GF-D8 (cell line): Measurements from ENCODE around the gene CHI3L1.
A peak's percentile ranks its signal among the peaks of the same experiment; 100 is the strongest.

ENCODE experiments used
- DNase-seq: peaks from one replicate; lab custom pipeline; 2025; lab: John Stamatoyannopoulos, UW

The CHI3L1 gene

DNA sequence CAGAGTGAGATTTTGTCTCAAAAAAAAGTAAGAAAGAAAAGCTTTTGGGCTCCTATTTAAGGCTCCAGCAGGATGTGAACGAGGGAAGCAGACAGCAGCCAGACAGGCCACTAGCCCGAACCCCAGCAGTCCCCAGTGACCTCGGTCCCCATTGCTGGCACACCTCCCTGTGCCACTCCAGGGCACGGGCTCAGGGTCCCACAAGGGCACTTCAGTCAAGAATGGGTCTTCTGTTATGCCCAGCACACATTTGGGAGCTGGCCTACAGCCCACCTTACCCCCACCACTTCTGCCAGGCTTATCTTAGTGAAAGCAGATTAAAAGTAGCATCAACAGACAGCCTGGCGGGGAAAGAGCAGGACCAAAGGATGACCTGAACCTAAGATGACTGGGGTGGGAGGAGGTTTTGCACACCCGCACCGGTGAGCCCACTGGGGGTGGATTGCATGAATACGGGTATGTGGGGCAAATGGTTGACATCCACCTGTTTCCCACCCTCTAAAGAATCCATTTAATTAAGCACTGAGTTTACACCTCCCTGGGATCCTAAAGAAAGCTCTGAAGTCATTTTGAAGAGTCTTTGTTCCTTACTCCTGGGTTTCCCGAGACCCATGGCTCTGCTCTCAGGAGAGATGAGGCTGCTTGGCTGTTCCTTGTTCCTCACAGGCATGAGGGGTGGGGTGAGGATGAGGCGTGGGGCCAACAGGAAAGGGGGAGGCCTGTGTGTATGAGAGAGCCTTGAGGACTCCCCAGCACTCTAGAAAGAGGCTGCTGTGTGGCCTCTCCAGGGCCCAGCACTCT is 4.7 kb downstream of the CHI3L1 start:
- DNase-seq = no peak

- DNase-seq = no peak
These were observed 5.7 kb downstream of the CHI3L1 start for GRCh38 chr1:203180611-203181330.

GRCh38 chr1:203179667-203180005 is 6.9 kb downstream of the CHI3L1 start:
- no peak for DNase-seq

DNA sequence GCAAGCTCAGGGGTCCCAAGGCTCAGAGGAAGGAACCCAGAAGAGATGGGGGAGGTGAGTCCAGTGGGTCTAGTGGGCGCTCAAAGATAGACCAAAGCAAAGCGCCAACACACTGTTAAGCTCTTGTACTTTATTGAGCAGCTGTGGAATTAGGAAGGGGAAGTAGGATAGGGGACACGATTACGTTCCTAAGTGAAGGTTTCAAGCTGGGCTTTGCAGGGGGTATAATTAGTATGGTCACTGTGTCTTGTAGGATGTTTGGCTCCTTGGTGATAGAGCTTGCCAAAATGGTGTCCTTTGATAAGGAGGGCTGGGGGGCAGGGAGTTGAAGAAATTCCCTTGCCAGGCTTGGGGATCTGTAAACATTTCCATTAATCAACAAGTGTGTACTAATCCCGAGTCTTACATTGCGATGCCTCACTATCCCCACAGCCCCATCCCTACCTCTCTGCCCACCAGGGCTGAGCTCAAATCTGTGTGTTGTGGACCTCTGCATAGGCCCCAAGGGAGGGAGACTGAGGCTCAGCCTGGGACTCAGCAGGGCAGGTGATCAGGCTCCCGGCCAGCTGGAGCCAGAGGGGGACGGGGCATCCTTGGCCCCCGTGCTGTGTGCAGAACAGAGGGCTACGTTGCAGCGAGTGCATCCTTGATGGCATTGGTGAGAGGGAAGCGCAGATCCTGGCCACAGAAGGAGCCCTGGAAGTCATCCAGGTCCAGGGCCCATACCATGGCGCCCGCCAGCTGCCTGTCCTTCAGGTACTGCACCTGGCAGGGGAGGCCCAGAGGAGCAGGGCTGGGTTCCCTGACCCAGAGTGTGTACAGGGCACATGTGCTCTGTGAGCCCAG is 7.5 kb downstream of the CHI3L1 start:
- DNase-seq = no peak

DNA sequence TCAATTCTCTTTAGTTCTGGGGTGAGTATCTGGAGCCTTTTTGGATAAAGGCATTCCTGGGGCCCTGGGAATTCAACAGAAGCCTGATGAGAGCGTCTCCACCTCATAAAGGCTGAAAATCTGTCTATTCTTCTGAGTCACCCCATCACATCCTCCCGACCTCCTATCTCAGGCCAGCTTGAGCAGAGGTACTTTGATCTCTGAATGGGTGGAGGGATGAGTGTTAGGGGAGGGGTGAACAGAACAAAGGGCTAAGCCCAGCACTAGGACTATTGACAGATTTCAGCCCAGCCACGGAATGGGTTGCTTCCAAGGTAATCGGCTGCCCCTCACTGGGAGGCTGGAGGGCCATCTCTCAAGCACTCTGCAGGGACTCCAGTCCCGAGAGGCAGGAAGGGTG is 8.4 kb downstream of the CHI3L1 start:
- DNase-seq = no peak

GRCh38 chr1:203177470-203178039 is 8.9 kb downstream of the CHI3L1 start:
- DNase-seq = no peak

DNA sequence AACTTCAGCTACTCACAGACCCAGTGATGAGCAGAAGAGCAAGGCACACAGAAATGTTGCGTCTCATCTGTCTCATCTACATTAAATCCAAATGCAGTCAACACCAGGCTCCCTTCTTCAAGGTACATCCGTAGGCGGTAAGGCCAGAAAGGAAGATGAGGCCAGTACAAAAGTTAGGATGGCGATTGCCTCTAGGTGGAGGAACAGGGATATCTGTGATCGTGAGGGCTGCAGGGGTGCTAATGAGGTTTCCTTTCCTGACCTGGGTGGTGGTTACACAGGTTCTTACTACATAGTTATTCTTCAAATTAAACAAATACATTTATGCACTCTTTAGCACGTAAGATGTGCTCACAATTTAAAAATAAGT is 9.5 kb downstream of the CHI3L1 start:
- no peak for DNase-seq

GRCh38 chr1:203176273-203177035 is 10.1 kb downstream of the CHI3L1 start:
- DNase-seq = no peak

DNA sequence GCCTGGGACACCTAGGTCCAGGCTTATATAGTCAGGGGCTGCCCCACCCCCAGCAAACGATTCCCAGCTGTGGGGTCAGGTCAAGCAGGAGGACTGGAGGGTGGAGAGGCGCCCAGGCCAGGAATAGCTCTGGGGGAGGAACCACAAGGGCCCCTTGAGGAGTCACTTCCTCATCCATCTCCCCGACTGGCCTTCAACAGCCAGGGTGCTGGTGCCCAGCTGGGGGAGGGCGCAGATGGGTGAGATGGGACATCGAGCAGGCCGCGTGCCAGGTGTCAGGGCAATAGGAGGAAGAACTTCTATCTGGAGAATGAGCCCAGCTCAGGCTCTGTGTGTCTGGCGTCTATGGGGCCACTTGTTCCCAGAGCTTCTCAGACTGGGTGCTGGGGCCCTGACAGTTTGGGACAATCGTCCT is 10.7 kb downstream of the CHI3L1 start:
- peak; percentile 31 for DNase-seq

- DNase-seq = no peak
These were observed 11.2 kb downstream of the CHI3L1 start, which contains the start of gene MYBPH for GRCh38 chr1:203175237-203175826. Gene MYBPH (minus strand): TSS chr1:203175826. CDS start chr1:203175755, 71 bp downstream.

- no peak for DNase-seq
These were observed 12.0 kb downstream of the CHI3L1 start for GRCh38 chr1:203174324-203174985.

DNA sequence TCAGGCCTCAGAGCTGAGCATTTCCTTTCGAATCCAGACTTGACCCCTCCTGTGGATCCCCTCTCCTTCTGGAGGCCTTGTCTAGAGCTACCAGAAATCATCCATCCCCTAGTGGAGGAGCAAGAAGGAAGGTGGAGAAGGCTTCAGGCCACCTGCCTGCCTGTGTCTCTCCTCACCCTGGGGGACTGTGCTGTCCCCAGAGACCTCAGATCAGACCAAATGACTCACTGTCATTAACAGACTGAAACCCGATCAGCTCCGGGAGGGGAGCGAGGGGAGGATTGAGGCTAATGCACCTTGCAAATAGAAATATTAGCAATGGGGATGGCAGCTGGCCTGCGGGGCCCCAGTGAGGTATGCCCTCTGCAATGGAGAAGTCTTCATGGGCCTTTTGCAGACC is 12.9 kb downstream of the CHI3L1 start:
- DNase-seq = no peak

GRCh38 chr1:203173011-203173555 is 13.4 kb downstream of the CHI3L1 start:
- DNase-seq = no peak

DNA sequence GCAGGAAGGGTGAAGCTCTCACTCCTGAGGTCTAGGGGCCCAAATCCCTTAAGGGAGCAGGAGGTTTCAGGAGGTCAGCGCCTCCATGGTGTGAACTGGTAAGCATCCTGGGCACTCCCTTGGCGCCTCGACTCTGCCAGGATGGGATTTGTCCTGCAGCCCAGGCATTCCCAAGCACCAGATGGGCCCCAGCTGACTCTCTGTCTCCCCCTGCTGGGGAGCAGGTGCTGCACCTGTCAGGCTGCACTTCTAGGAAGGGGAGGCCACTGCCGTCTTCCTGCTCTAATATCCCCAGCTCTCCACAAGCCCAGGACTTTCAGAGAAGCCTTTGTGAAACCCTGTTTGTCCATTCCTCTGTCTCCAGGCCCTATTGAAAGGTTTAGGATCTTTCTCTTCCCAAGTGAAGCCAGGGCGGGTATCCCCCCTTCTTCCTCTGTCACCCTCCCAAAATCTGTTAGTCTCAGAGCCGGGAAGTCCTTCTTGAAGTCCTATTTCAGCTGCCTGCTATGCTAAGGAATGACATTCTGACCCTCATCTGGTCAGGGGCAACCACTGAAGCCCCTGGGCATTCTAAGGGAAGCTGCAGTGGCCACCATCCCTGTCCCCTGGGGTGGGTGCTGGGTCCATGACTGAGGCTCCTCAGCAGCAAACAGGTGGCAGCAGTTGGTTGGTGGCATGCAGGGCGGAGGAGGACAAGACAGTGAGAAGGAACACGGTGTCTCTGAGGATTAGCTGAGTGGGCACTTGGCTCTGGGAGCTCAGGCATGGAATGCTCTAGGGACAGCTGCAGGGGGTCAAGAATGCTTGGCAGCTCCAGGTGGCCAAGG is 14.1 kb downstream of the CHI3L1 start:
- no peak for DNase-seq

DNA sequence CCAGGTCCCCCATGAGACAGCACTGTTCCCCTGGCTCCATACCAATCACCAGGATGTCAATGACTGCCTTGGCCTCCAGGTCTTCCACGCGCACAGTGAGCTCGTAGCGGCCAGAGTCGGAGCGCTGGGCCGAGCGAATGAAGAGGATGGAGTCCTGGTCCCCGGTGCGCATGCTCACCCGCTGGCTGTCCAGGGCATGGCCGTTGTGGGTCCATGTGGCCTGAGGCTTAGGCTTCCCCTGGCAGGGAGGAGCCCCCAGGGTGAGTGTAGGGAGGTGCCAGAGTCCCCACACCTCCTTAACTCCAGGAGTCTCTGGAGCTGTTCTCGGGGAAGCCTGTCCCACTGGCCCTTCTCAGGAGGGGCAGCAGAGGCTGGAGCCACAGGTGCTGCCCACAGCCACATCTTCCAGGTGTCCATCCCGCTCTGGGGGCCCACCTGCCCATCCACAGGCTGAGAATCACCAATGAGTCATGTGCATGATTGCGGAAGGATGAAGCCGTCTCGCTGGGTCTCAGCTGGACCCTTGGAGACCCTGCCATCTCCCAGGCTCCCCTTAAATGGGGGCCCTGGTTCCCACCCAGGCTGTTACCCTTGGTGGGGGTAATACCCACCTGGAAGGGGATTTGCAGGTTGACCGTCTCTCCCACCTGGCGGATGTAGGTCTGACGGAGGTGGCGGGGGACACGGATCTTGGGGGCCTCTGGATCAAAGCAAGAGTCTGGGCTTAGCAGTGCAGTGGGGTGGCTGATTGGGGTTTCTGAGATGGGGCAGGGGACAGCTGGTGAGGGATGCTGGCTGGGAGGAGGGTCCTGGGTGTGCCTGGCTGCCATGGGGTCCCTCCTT is 14.9 kb downstream of the CHI3L1 start:
- no peak for DNase-seq

DNA sequence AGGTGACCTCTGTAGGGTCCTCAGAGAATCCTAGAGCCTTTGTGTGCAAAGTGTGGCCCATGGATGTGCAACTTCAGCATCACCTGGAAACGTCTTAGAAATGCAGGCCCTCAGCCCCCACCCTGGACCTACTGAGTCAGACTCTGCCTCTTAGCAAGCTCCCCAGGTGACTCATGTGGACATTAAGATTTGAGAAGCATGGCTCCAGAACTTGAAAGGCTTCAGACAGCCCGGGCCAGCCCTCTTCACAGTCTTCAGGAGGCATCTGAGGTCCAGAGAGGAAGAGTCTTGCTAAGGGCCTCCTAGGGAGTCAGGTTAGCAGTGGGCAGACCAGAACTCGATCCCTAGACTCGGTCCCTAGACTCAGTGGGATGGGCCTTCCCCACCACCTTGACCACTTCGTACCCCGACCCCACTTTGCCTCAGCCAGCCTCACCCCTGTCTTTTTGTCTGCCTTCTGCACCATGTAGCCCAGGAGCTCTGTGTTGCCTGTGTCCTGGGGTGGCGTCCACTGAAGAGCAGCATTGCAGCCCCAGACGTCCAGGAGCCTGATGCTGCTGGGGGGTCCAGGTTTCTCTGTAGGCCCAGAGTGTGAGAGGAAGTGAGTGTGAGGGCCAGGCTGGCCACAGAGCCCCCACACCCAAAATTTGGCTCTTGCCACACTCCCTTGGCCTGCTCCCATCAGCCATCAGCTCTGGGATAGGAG is 15.7 kb downstream of the CHI3L1 start:
- no peak for DNase-seq

DNA sequence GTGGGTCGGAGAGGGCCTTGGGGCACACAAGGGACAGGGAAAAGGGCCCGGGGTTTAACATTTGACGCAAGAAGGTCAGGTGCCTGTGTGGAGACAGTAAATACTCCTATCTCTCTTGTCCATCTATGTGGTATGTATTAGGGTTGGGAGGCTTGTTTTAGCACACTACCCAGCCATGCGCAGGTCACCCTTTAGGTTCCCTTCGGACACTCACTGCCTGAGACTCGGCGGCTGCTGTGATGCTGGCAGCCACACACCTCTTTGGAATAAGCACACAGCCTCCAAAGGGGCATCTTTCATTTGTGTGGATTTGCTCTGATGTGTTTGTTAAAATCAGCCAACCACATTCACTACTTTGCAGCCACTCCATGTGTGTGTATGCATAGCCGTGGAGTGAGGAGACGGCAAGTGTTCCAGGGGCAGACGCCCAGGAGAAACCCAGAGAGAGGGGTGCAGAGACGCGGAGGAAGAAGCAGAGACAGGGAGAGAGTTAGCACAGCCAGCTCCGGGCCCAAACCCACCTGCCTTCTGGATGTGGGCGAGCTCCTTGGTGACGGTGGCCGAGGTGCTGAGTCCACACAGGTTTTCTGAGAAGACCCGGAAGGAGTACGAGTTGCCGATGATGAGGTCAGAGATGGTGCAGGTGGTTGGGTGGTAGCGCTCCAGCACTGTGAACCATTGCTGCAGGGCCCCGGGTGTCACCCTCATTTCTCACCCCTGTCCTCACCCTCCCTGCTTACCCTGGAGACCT is 16.6 kb downstream of the CHI3L1 start:
- no peak for DNase-seq
